Liver (tissue), 9 donors: ENCODE data around the gene SIK2. TPM values are rescaled to one million over a fixed set of nuclear protein-coding genes. Genes with fewer than 3 reads are reported as not detected.

Source experiments
- DNase-seq: peaks from one replicate; pipeline ENCODE4 v3.0.0-alpha.2; 2017; ENCODE audit warnings: low spot score
- H3K27ac ChIP-seq, 2 donors: one replicate each; pipeline ENCODE4 v1.7.0; 2013; ENCODE audit warnings: inconsistent platforms in 2 of 2, low read length in 2 of 2, control low read depth in 1 of 2, low read depth in 1 of 2, mild to moderate bottlenecking in 1 of 2
- H3K27me3 ChIP-seq, 4 donors: one replicate each; pipeline versions ENCODE4 v1.6.1 to v1.7.0; 2013; ENCODE audit warnings: low read length in 3 of 4, inconsistent platforms in 1 of 4, mild to moderate bottlenecking in 1 of 4, moderate library complexity in 1 of 4; ENCODE audit not compliant: control insufficient read depth in 4 of 4, insufficient read depth in 4 of 4
- H3K36me3 ChIP-seq, 4 donors: one replicate each; pipeline versions ENCODE4 v1.6.1 to v1.7.0; 2013; ENCODE audit warnings: low read length in 3 of 4, mild to moderate bottlenecking in 3 of 4, low read depth in 1 of 4, moderate library complexity in 1 of 4; ENCODE audit not compliant: control insufficient read depth in 4 of 4, insufficient read depth in 3 of 4
- H3K4me1 ChIP-seq, 4 donors: one replicate each; pipeline versions ENCODE4 v1.6.1 to v1.7.0; 2013; ENCODE audit warnings: low read length in 3 of 4, mild to moderate bottlenecking in 3 of 4, moderate library complexity in 1 of 4; ENCODE audit not compliant: control insufficient read depth in 4 of 4, insufficient read depth in 4 of 4
- H3K4me3 ChIP-seq, 3 donors: one replicate each; pipeline versions ENCODE4 v1.6.1 to v1.7.0; 2013; ENCODE audit warnings: low read length in 3 of 3, control low read depth in 1 of 3, low read depth in 1 of 3, mild to moderate bottlenecking in 1 of 3
- H3K9ac ChIP-seq, 2 donors: one replicate each; pipeline ENCODE4 v1.7.0; 2013; ENCODE audit warnings: low read length in 2 of 2, mild to moderate bottlenecking in 2 of 2, moderate library complexity in 2 of 2, control low read depth in 1 of 2, low read depth in 1 of 2
- H3K9me3 ChIP-seq, 4 donors: one replicate each; pipeline versions ENCODE4 v1.6.1 to v1.7.0; 2013; ENCODE audit warnings: low read length in 3 of 4; ENCODE audit not compliant: control insufficient read depth in 4 of 4
- ATF3 ChIP-seq: IDR thresholded peaks from 2 replicates; pipeline ENCODE4 v1.6.1; 2016; ENCODE audit warnings: antibody characterized with exemption
- EGR1 ChIP-seq, 2 donors: IDR thresholded peaks; 2 replicates each; pipeline ENCODE4 v1.6.1; 2016 to 2018; ENCODE audit warnings: antibody characterized with exemption in 2 of 2, low read depth in 2 of 2
- FOXA2 ChIP-seq: IDR thresholded peaks from 2 replicates; pipeline ENCODE4 v1.6.1; 2016; ENCODE audit warnings: antibody characterized with exemption
- GABPA ChIP-seq, 2 donors: IDR thresholded peaks in 1 of 2; conservative IDR thresholded peaks in 1 of 2; 2 replicates each; pipeline ENCODE4 v1.6.1; 2016; ENCODE audit warnings: antibody characterized with exemption in 2 of 2, mild to moderate bottlenecking in 1 of 2, moderate library complexity in 1 of 2
- HNF4A ChIP-seq, 2 donors: conservative IDR thresholded peaks; 2 replicates each; pipeline ENCODE4 v1.6.1; 2016; ENCODE audit warnings: antibody characterized with exemption in 2 of 2, mild to moderate bottlenecking in 2 of 2
- HNF4G ChIP-seq: IDR thresholded peaks from 2 replicates; pipeline ENCODE4 v1.6.1; 2016; ENCODE audit warnings: antibody characterized with exemption
- JUND ChIP-seq, 2 donors: IDR thresholded peaks; 2 replicates each; pipeline ENCODE4 v1.6.1; 2016; ENCODE audit warnings: antibody characterized with exemption in 2 of 2
- MAX ChIP-seq: IDR thresholded peaks from 2 replicates; pipeline ENCODE4 v1.6.1; 2016; ENCODE audit warnings: antibody characterized with exemption
- NR2F2 ChIP-seq: IDR thresholded peaks from 2 replicates; pipeline ENCODE4 v1.6.1; 2016; ENCODE audit warnings: antibody characterized with exemption
- RAD21 ChIP-seq, 2 donors: IDR thresholded peaks; 2 replicates each; pipeline ENCODE4 v1.6.1; 2016; ENCODE audit warnings: antibody characterized with exemption in 2 of 2, mild to moderate bottlenecking in 2 of 2
- RXRA ChIP-seq, 2 donors: IDR thresholded peaks; 2 replicates each; pipeline ENCODE4 v1.6.1; 2017 to 2018; ENCODE audit warnings: antibody characterized with exemption in 2 of 2, mild to moderate bottlenecking in 1 of 2
- TAF1 ChIP-seq: conservative IDR thresholded peaks from 2 replicates; pipeline ENCODE4 v1.6.1; 2016; ENCODE audit warnings: antibody characterized with exemption, mild to moderate bottlenecking
- YY1 ChIP-seq: IDR thresholded peaks from 2 replicates; pipeline ENCODE4 v1.6.1; 2016; ENCODE audit warnings: antibody characterized with exemption, mild to moderate bottlenecking
- ZBTB33 ChIP-seq: IDR thresholded peaks from 2 replicates; pipeline ENCODE4 v1.6.1; 2016; ENCODE audit warnings: antibody characterized with exemption
- WGBS: extraction: QIAGEN DNeasy Blood & Tissue Kit; methylation state at CpG from one replicate; pipeline ENCODE4 v1.1.7; 2013; 5-methylcytosine and 5-hydroxymethylcytosine counted together
- polyA plus RNA-seq, 2 donors: library from polyadenylated mRNA; stranded (reverse) in 1 of 2; unstranded in 1 of 2; fragments of 200-250 nt in 1 of 2; fragments of >200 nt in 1 of 2; fragmentation: Nextera tagmentation in 1 of 2; extraction: Ambion mirVana in 1 of 2; gene quantifications; one replicate each; pipeline versions ENCODE4 v1.2.1 to v1.2.3, GENCODE V29; 2013 to 2015
- total RNA-seq, 2 donors: library from RNA; depleted of rRNA; stranded (reverse); fragments of >200 nt; gene quantifications; one replicate each; pipeline ENCODE4 v1.2.3, GENCODE V29; 2014
- TF ChIP-seq, protein P1 (sequence below): fragments of 150-350 bp; IDR thresholded peaks from 2 replicates; pipeline ENCODE4 v1.5.1; 2017; ENCODE audit warnings: improper control_type of control experiment, low read depth, low read length; ENCODE audit not compliant: missing input control
- TF ChIP-seq, protein P2 (sequence below): IDR thresholded peaks from 2 replicates; pipeline ENCODE4 v1.6.1; 2016; ENCODE audit warnings: antibody characterized with exemption, mild to moderate bottlenecking
- donor health status: healthy.
- donor health status: healthy.
- donor health status: healthy.
- donor health status: healthy.
- donor health status: healthy.

Gene SIK2
- total and polyA plus RNA-seq, 4 donors: 6.5 to 15.0 (median 9.3) TPM

DNA sequence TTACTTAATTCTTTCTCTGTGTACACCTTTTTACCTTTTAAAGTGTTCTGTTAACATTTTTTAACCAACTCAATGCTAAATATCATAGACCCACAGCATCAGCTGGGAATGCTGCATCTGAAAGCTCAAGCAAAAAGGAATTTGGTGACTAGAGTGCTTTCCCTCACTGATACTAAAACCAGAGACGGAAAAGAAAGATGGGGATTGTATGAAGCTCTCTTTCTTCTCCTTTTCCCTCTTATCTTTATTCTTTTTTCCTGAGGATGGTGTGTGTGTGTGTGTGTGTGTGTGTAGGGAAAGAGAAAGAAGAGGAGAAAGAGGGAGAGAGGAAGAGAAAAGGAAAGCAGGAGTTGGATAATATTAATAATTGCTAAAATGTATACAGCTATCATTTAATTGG is 4.1 kb upstream of the SIK2 start:
- peaks cover 0 to 5% (median 1%) of the 10 kb centered on the region in 4 donors for H3K4me1 ChIP-seq
- no peaks in the 10 kb centered on the region for H3K9me3 ChIP-seq
- H3K9ac ChIP-seq: no peak overlapping the region
- no peak overlapping the region for H3K27ac ChIP-seq
- no peaks in the 10 kb centered on the region for H3K27me3 ChIP-seq
- 71% methylated on average over 1 of the region's 1 CpG for WGBS
- DNase-seq: no peak
- TF ChIP-seq RXRA (IDR thresholded peaks at IDR 0.05) (no peak), NR2F2 (no peak), EGR1 (IDR thresholded peaks at IDR 0.05; ENCODE audit: low read depth in 2 of 2) (no peak), MAX (no peak), JUND (IDR thresholded peaks at IDR 0.05) (no peak)
- TF ChIP-seq, protein P1, sequence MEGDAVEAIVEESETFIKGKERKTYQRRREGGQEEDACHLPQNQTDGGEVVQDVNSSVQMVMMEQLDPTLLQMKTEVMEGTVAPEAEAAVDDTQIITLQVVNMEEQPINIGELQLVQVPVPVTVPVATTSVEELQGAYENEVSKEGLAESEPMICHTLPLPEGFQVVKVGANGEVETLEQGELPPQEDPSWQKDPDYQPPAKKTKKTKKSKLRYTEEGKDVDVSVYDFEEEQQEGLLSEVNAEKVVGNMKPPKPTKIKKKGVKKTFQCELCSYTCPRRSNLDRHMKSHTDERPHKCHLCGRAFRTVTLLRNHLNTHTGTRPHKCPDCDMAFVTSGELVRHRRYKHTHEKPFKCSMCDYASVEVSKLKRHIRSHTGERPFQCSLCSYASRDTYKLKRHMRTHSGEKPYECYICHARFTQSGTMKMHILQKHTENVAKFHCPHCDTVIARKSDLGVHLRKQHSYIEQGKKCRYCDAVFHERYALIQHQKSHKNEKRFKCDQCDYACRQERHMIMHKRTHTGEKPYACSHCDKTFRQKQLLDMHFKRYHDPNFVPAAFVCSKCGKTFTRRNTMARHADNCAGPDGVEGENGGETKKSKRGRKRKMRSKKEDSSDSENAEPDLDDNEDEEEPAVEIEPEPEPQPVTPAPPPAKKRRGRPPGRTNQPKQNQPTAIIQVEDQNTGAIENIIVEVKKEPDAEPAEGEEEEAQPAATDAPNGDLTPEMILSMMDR: no peak
- H3K36me3 ChIP-seq: no peaks in the 10 kb centered on the region
- no peak overlapping the region for H3K4me3 ChIP-seq

DNA sequence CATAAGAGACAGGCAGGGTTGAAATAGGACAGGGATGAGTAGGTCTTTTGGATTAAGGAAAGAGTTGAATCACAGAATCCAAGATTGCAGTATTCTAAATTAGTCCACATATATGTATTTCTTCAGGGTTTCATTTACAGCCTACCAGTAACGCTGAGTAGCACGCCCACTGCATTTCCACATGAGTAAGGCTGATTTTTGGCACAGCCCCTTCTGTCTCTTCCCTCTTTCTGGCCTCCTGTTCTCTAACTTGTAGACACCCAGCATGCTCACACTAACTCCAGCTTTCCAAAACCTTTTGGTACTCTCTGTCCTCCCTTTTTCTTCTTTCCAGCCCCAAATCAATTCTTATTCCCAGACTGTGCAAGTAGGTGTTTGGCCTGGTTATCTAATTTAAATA is 3.7 kb upstream of the SIK2 start:
- DNase-seq: no peak
- WGBS: 83% methylated on average over 2 of the region's 2 CpGs
- Histone ChIP-seq H3K4me1 (peaks cover 0 to 5% (median 1%) of the 10 kb centered on the region in 4 donors), H3K9me3 (no peaks in the 10 kb centered on the region), H3K36me3 (no peaks in the 10 kb centered on the region), H3K27me3 (no peaks in the 10 kb centered on the region), H3K9ac (no peak overlapping the region), H3K27ac (no peak overlapping the region), H3K4me3 (no peak overlapping the region)
- TF ChIP-seq GABPA (IDR thresholded peaks at IDR 0.05 in 1 of 2, conservative IDR thresholded peaks at IDR 0.05 in 1 of 2) (no peak), HNF4G (no peak), YY1 (no peak), RAD21 (IDR thresholded peaks at IDR 0.05) (no peak), ATF3 (no peak), TAF1 (no peak), NR2F2 (no peak), FOXA2 (no peak), EGR1 (IDR thresholded peaks at IDR 0.05; ENCODE audit: low read depth in 2 of 2) (no peak), HNF4A (conservative IDR thresholded peaks at IDR 0.05) (no peak), ZBTB33 (no peak), MAX (no peak)
- TF ChIP-seq, protein P1: no peak
- TF ChIP-seq, protein P2, sequence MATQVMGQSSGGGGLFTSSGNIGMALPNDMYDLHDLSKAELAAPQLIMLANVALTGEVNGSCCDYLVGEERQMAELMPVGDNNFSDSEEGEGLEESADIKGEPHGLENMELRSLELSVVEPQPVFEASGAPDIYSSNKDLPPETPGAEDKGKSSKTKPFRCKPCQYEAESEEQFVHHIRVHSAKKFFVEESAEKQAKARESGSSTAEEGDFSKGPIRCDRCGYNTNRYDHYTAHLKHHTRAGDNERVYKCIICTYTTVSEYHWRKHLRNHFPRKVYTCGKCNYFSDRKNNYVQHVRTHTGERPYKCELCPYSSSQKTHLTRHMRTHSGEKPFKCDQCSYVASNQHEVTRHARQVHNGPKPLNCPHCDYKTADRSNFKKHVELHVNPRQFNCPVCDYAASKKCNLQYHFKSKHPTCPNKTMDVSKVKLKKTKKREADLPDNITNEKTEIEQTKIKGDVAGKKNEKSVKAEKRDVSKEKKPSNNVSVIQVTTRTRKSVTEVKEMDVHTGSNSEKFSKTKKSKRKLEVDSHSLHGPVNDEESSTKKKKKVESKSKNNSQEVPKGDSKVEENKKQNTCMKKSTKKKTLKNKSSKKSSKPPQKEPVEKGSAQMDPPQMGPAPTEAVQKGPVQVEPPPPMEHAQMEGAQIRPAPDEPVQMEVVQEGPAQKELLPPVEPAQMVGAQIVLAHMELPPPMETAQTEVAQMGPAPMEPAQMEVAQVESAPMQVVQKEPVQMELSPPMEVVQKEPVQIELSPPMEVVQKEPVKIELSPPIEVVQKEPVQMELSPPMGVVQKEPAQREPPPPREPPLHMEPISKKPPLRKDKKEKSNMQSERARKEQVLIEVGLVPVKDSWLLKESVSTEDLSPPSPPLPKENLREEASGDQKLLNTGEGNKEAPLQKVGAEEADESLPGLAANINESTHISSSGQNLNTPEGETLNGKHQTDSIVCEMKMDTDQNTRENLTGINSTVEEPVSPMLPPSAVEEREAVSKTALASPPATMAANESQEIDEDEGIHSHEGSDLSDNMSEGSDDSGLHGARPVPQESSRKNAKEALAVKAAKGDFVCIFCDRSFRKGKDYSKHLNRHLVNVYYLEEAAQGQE: no peak
